T47D (cell line): ENCODE measurements around the gene DEFB121.
"Not testable (repeated sequence)": the region's sequence is repeated elsewhere in the genome, so short reads cannot be mapped to it uniquely, and the experiment has no call there.

Experiments used
- DNase-seq, 2 experiments: peaks; one replicate each; pipeline versions ENCODE4 v3.0.0 to v3.0.0-alpha.2; 2011 to 2012; ENCODE audit warnings: low read depth in 1 of 2, low spot score in 1 of 2
- JUND ChIP-seq: IDR thresholded peaks from 2 replicates; pipeline ENCODE4 v1.6.1; 2012; ENCODE audit warnings: low read depth
- in situ Hi-C: cut with HindIII; loops from 2 replicates; pipeline ENCODE4 v1.10.0; 2016; ENCODE audit warnings: low sequenced_read_pairs, low pct_unique_long_range_greater_than_20kb

DEFB121 gene, protein sequence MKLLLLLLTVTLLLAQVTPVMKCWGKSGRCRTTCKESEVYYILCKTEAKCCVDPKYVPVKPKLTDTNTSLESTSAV

DNA sequence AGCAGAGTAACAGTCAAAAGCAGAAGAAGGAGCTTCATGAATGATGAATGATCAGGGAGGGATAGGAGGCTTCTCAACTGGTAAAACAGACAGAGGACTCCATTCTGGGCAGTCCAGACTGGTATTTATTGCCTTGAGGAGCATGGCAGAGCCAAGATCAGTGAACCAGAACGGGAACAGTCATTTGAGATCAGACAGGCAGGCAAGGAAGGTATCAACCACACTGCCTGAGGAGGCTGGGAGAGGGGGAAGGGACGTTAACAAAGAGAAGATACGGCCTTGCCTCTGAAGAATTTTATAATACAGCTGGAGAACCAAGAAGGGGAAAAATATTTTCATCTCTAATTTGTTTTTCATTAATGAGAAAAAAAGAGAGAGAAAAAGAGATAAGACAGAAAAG, at the start of gene DEFB121:
Gene DEFB121, minus strand, starts transcription at position 101 of the 400 bp plus-strand sequence. Its CDS starts 63 bp downstream, at position 38.
- DNase-seq: no peak
- TF ChIP-seq JUND: no peak
- in situ Hi-C loops: no loop called here

DNA sequence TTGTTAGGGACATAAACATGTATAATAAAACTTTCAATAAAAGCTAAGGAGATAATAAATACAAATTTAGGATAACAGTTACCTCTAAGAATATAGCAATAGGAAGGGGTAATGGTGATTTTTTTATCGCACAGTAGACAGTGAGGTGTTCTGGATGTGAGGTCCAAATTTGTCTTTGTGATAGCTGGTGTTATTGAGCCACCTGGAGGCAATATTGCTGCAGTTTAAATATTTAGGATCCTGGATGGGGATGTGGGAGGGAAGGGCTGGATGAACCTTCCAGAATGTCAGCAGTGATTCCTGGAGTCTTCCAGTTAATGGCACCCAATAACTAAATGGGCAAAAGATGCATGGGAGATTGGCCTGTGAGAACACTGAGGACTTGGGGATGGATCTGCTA, 48.3 kb upstream of the DEFB121 start:
- no peak for TF ChIP-seq JUND
- in situ Hi-C loops: no loop called here
- DNase-seq: peak in 1 of 2 experiments; percentile 48

DNA sequence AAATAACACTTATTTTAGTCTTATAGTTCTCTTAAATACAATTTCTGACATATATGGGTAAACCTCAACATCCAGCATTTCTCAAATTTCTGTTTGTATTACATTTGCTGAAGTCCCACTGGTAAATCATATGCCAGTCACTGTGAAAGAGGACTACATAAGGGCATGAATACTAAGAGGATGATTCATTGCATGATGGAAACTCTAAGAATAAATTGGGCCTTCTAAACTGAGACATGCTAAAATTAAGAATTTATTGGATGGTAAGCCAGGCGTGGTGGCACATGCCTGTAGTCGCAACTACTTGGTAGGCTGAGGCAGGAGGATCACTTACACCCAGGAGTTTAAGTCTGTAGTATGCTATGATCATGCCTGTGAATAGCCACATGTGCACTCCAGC, 46.6 kb upstream of the DEFB121 start:
- in situ Hi-C loops: no loop called here
- DNase-seq: no peak
- TF ChIP-seq JUND: no peak

DNA sequence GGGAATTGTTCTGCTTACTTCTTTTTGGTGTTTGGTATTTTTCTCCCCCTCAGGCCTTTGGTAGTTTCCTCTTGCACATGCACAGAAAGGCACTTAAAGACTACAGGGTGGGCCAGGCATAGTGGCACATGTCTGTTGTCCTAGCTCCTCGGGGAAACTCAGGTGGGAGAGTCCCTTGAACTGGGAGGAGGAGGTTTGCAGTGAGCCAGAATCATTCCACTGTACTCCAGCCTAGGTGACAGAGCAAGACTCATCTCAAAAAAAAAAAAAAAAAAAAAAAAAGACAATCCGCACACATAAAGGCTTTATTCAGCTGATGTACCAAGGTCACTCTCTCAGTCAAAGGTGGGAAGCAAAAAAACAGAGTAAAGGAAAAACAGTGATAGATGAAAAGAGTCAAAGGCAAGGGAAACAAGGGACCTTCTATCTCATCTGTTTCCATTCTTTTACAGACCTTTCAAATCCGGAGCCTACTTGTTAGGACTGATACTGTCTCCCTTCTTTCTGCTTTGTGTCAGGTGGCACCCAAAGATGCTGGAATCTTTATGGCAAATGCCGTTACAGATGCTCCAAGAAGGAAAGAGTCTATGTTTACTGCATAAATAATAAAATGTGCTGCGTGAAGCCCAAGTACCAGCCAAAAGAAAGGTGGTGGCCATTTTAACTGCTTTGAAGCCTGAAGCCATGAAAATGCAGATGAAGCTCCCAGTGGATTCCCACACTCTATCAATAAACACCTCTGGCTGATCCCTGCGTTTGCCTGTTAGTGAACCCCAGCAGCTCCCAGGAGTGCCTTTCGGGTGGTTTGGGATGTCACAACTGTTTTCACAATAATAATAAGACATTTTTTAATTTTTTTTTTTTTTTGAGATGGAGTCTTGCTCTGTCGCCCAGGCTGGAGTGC, 43.7 kb upstream of the DEFB121 start:
- in situ Hi-C loops: no loop called here
- no peak for DNase-seq
- no peak for TF ChIP-seq JUND

DNA sequence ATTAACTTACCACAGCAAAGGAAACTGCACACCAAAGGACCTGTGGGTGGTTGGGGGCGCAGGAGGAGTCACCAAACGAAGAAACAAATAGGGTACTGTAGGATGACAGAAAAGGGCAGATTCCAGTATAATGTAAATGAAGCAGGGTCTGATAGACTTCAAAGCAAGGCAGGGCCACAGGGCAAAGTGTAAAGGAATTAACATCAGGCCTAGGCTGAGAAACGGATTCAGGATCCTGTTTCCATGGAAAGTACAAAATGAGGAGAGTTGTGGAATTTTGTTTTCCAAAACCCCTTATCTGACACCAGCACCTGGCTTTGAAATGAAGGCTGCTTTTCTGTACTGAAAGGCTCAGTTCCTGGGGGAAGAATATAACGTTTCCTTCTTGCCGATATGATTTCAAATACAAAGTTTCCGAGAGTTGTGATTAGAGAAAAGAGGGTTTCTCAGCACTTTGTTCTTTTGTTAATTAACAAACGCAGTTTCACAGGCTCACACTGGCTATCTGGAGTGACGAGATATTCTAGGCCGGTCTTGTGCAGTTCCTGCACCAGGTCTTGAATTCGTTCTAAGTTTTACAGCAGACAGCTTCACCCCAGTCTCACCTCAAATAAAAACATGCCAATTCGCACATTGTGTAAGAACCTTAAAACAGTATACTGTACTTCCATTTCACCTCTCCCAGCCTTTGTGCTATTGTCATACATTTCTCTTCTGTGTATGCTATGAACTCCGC, 40.2 kb upstream of the DEFB121 start:
- no peak for TF ChIP-seq JUND
- DNase-seq: no peak
- in situ Hi-C loops: no loop called here

DNA sequence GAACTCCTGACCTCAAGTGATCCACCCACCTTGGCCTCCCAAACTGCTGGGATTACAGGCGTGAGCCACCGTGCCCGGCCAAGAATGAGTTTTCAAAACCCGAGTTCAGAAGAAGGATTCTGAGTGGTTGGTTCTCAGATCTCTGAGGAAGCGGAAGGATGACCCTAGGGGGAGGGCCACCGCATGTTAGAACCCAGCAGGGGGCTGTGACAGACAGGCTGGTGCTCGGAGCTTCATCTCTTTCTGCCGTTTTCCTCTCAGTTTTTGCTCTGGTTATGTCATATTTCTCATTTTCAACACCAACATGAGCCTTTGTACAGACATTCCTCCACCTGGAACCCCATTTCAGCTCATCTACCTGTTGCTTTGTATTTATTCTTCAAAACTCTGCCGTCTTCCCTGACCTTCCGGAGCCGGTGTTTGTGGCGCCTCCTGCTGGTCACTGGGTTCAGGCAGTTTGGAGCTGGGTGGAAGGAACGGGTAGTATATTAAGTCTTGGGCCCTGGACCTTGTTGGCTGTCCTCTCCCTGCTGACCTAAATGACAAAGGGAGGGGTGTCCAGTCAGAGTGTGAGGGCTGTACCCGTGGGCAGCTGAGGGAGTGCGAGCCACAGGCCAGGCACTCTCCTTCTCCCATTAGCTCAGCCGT, 34.1 kb upstream of the DEFB121 start, which contains the start of gene DEFB123:
Gene DEFB123, plus strand, starts transcription at position 621 of the 648 bp plus-strand sequence. CDS start 67 bp downstream, outside the sequence.
- in situ Hi-C loops: no loop called here
- DNase-seq: no peak
- TF ChIP-seq JUND: no peak

DNA sequence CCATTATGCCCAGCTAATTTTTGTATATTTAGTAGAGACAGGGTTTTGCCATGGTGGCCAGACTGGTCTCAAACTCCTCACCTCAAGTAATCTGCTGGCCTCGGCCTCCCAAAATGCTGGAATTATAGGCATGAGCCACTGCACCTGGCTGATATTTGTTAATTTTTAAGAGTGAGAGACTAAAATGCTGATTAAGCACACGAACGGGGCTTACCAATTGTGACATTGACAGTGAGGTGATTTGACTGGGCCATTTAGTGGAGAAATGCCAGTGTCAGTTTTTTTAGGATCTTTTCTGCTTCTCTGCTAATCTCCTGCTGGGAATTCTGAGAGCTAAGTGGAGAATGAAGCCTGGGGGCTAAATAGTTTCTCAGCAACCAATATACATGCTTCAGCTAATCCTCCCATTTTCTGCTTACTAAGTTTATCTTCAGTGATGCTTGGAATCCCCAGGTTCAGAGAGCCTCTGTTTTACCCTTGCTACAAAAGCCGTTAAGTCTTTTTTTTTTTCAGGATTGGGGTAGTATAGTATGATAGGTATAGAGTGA, 24.6 kb upstream of the DEFB121 start:
- DNase-seq: no peak
- in situ Hi-C loops: no loop called here
- TF ChIP-seq JUND: no peak

DNA sequence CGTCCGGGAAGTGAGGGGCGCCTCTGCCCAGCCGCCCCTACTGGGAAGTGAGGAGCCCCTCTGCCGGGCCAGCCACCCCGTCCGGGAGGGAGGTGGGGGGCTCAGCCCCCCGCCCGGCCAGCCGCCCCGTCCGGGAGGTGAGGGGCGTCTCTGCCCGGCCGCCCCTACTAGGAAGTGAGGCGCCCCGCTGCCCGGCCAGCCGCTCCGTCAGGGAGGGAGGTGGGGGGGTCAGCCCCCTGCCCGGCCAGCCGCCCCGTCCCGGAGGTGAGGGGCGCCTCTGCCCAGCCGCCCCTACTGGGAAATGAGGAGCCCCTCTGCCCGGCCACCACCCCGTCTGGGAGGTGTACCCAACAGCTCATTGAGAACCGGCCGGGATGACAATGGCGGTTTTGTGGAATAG, 21.6 kb upstream of the DEFB121 start:
- in situ Hi-C loops, DNase-seq: not testable (repeated sequence)

DNA sequence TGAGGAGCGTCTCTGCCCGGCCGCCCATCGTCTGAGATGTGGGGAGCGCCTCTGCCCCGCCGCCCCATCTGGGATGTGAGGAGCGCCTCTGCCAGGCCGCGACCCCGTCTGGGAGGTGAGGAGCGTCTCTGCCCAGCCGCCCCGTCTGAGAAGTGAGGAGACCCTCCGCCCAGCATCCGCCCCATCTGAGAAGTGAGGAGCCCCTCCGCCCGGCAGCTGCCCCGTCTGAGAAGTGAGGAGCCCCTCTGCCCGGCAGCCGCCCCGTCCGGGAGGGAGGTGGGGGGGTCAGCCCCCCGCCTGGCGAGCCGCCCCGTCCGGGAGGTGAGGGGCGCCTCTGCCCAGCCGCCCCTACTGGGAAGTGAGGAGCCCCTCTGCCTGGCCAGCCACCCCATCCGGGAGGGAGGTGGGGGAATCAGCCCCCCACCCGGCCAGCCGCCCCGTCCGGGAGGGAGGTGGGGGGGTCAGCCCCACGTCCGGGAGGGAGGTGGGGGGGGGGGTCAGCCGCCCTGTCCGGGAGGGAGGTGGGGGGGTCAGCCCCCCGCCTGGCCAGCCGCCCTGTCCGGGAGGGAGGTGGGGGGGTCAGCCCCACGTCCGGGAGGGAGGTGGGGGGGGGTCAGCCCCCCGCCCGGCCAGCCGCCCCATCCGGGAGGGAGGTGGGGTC, 21.0 kb upstream of the DEFB121 start:
- DNase-seq, in situ Hi-C loops: not testable (repeated sequence)

DNA sequence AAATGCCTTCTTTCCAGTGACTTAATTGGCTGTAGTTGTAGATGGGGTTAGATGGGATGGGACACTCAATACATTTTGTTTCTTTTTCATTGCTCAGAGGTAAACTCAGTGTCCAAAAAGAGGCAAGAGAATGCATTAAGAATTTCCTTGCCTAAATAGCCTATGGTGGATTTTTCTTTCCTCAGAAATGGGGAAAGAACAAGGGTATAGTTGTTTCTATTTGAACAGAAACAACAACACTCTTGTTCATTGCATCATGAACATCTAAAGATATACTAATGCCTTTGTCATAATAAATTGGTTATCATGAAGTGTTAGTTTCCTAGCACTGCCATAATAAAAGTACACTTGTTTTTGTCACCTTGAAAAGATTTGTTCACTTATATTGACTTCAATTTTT, 19.8 kb upstream of the DEFB121 start:
- DNase-seq: no peak
- in situ Hi-C loops: no loop called here
- no peak for TF ChIP-seq JUND

DNA sequence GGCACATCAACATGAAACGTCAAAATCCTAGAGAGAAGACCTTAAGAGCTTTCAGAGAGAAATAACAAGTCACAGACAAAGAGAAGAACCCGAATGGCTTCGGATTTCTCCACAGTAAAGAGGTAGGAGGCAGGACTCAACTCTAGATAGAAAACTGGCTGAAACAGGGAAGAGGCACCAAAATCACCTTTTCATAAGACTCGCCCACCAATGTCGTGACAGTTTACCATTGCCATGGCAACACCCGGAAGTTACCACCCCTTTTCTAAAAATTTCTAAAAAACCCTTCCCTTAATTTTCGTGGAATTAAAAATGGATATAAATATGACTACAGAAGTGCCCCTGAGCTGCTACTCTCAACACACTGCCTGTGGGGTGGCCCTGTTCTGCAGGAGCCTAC, 12.3 kb upstream of the DEFB121 start:
- TF ChIP-seq JUND: no peak
- in situ Hi-C loops: no loop called here
- DNase-seq: no peak

DNA sequence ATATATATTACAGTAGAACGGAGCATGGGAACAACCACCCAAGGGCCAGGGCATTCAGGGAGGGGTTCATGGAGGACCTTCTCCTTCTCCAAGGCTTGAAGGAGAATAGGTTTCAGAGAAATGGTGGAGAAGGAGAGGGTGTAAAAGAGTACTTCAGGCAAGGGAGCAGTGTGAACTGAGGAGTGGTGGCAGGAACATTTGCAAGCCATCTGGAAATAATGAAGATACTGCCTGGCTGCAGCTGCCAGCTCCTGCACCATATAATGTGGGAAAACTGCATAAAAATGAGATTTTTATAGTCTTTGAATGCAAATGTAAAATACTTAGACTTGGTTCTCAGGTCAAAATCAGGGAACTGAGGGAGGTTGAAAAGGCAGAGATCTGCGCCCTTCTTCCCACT, 9.6 kb upstream of the DEFB121 start:
- in situ Hi-C loops: no loop called here
- DNase-seq: no peak
- no peak for TF ChIP-seq JUND
